ENCODE data around the gene ZBTB21. TPM values are rescaled to one million over a fixed set of nuclear protein-coding genes. Genes with fewer than 3 reads are reported as not detected.

ZBTB21 gene
- total RNA-seq = 10 to 100 TPM in 2 of 4 donors, 1 to 10 TPM in 2; 6.1 to 20.4 (median 14.1) TPM

GRCh38 chr21:42009831-42010506 lies at the start of gene ZBTB21:
TSS of gene ZBTB21 (minus strand) at chr21:42010360. CDS start at chr21:41994095, 16,265 bp downstream.
- H3K36me3 ChIP-seq = no peaks in the 10 kb centered on the region
- peak within 1 kb of the TSS; percentile 68 to 99 (median 79) for H3K4me3 ChIP-seq
- peak; percentile 96 to 99 (median 99) for DNase-seq
- H3K27me3 ChIP-seq = no peaks in the 10 kb centered on the region
- H3K4me1 ChIP-seq = peaks cover 0 to 9% (median 0%) of the 10 kb centered on the region in 4 donors
- H3K9me3 ChIP-seq = no peaks in the 10 kb centered on the region
- H3K27ac ChIP-seq = peak within 1 kb of the TSS; percentile 93 to 100 (median 98)
- TF ChIP-seq CTCF (IDR thresholded peaks at IDR 0.05) (no peak), POLR2A (IDR thresholded peaks at IDR 0.05) (peak; percentile 86 to 91)

GRCh38 chr21:42059721-42060120 lies 49.6 kb upstream of the ZBTB21 start:
- peak in 1 of 3 donors; percentile 38 for DNase-seq
- Histone ChIP-seq H3K27me3 (no peaks in the 10 kb centered on the region), H3K4me1 (peaks cover 9 to 49% (median 12%) of the 10 kb centered on the region in 4 donors), H3K36me3 (no peaks in the 10 kb centered on the region), H3K27ac (no peak overlapping the region), H3K4me3 (no peak overlapping the region), H3K9me3 (no peaks in the 10 kb centered on the region)
- TF ChIP-seq POLR2A (IDR thresholded peaks at IDR 0.05) = no peak
- TF ChIP-seq CTCF (IDR thresholded peaks at IDR 0.05) = no peak

- H3K27me3 ChIP-seq = no peaks in the 10 kb centered on the region
- no peaks in the 10 kb centered on the region for H3K36me3 ChIP-seq
- peak in 1 of 3 donors; percentile 42 for DNase-seq
- H3K27ac ChIP-seq = no peak overlapping the region
- no peak overlapping the region for H3K4me3 ChIP-seq
- H3K4me1 ChIP-seq = peaks cover 9 to 43% (median 12%) of the 10 kb centered on the region in 4 donors
- H3K9me3 ChIP-seq = no peaks in the 10 kb centered on the region
- TF ChIP-seq POLR2A (IDR thresholded peaks at IDR 0.05) (no peak), CTCF (IDR thresholded peaks at IDR 0.05) (no peak)
Measured at GRCh38 chr21:42059141-42059540, 49.0 kb upstream of the ZBTB21 start.

GRCh38 chr21:42058631-42059111 lies 48.5 kb upstream of the ZBTB21 start:
- Histone ChIP-seq H3K36me3 (no peaks in the 10 kb centered on the region), H3K27me3 (no peaks in the 10 kb centered on the region), H3K4me1 (peaks cover 7 to 38% (median 12%) of the 10 kb centered on the region in 4 donors), H3K27ac (peak overlapping the region in 1 of 4 donors; percentile 78), H3K4me3 (no peak overlapping the region), H3K9me3 (no peaks in the 10 kb centered on the region)
- peak in 1 of 3 donors; percentile 27 for DNase-seq
- TF ChIP-seq POLR2A (IDR thresholded peaks at IDR 0.05) (no peak), CTCF (IDR thresholded peaks at IDR 0.05) (no peak)

GRCh38 chr21:42057851-42058437 lies 47.8 kb upstream of the ZBTB21 start:
- peak overlapping the region; percentile 11 to 80 (median 68) for H3K27ac ChIP-seq
- no peak for TF ChIP-seq POLR2A (IDR thresholded peaks at IDR 0.05)
- TF ChIP-seq CTCF (IDR thresholded peaks at IDR 0.05) = no peak
- peaks cover under 1 to 31% (median 12%) of the 10 kb centered on the region in 4 donors for H3K4me1 ChIP-seq
- no peaks in the 10 kb centered on the region for H3K27me3 ChIP-seq
- H3K4me3 ChIP-seq = no peak overlapping the region
- peak in 1 of 3 donors; percentile 48 for DNase-seq
- H3K9me3 ChIP-seq = no peaks in the 10 kb centered on the region
- no peaks in the 10 kb centered on the region for H3K36me3 ChIP-seq
